HG03571 (cell line): ENCODE measurements around the gene CREB3.

Experiments
- ATAC-seq: cut with Tn5 transposase; IDR thresholded peaks from one replicate; pipeline ENCODE4 v1.9.1; 2021; ENCODE audit not compliant: unreplicated experiment

CREB3 gene

DNA sequence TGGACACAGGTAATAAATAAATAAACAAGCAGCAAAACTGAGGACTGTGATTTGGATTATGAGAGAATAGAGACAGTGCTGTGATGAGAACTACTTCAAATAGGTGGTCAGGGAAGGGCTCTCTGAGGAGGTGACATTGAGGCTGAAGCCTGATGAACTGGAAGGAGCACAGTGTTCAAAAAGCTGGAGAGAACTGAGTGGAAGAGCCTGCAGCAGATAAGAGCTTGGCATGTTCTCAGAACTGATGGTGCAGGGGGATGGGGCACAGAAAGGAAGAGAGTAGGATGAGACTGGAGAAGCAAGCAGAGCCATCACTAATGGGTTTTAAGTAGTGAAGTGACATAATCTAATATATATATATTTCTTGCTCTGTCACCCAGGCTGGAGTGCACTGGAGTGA lies 31.5 kb upstream of the CREB3 start:
- no peak for ATAC-seq

DNA sequence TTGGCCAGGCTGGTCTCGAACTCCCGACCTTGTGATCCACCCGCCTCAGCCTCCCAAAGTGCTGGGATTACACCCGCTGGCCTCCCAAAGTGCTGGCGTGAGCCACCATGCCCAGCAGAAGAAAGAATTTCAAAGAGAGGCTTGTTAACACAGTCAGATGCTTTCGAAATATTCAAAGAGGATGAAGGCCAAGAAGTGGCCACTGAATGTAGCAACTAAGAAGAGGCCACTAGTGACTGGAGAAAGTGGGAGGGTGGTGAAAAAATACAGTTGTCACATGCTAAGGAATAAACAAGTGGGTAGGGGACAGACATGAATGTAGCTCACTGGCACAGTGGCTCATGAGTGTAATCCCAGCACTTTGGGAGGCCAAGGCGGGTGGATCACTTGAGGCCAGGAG lies 29.8 kb upstream of the CREB3 start:
- ATAC-seq = no peak

DNA sequence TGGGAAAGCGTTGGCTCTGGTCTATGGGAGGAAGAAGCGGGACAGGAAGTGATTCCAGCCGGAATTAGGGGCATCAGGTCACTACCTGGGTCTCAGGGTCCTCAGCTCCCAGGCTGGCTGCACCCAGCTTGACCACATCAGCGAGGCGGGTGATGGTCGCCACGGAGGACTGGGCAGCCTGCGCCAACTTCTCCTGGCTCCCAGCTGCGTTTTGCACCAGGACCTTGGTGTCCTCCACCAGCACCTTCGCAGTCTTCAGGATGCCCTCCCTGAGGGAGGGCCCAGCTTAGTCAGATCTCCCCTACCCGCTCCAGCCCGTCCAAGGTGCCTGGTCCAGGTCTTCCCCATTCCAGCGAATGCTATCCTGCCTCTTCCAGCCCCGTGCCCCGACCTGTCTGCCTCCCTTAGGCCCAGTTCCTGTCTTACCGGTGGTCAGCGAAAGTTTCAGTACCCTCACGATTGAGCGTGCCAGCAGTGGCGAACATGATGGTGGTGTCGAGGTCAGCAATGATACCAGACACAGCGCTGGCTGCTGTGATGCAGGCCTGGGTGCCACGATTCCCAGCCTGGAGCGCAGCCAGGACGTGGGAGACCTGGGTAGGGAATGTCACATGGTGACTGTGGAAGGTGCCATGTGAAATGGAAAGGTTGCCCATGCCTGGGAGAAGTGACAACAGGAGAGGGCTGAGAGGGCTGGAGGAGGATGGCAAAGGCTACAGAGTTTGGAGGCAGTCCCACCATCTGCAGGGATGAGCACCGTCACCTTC lies 28.4 kb upstream of the CREB3 start:
- no peak for ATAC-seq

- no peak for ATAC-seq
These were observed 27.1 kb upstream of the CREB3 start for GRCh38 chr9:35705372-35705771.

DNA sequence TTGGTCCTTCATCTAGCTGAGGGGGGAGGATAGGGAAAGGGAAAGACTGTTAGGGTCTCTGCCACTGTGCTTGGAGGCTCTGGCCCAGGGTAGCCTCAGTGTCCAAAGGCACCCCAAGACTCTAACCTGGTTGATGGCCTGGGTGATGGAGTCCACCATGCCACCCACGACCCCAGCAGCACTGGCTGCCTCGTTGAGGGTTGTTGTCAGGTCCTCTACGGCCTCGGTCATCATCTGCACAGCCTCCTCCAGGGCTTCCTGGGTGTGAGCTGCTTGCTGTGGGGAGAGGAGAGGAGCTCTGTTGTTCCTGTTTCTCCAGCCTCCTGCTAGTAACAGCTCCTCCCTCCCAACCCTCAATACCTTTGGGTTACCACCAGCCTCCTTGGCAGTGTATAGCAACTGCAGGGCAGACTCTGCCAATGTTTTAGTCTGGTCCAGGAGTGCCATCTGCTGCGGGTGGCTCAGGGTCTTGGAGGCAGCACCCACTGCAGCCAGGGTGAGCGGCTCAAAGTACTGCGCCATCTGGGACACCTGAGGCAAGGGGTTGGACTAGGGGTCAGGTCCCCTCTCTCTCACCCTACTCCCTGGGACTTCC lies 26.5 kb upstream of the CREB3 start:
- ATAC-seq = no peak

- ATAC-seq = no peak
These were observed 25.5 kb upstream of the CREB3 start for GRCh38 chr9:35706951-35707350.

- no peak for ATAC-seq
These were observed 24.3 kb upstream of the CREB3 start for GRCh38 chr9:35708146-35708545.

- ATAC-seq = no peak
These were observed 21.5 kb upstream of the CREB3 start for GRCh38 chr9:35710818-35711500.

DNA sequence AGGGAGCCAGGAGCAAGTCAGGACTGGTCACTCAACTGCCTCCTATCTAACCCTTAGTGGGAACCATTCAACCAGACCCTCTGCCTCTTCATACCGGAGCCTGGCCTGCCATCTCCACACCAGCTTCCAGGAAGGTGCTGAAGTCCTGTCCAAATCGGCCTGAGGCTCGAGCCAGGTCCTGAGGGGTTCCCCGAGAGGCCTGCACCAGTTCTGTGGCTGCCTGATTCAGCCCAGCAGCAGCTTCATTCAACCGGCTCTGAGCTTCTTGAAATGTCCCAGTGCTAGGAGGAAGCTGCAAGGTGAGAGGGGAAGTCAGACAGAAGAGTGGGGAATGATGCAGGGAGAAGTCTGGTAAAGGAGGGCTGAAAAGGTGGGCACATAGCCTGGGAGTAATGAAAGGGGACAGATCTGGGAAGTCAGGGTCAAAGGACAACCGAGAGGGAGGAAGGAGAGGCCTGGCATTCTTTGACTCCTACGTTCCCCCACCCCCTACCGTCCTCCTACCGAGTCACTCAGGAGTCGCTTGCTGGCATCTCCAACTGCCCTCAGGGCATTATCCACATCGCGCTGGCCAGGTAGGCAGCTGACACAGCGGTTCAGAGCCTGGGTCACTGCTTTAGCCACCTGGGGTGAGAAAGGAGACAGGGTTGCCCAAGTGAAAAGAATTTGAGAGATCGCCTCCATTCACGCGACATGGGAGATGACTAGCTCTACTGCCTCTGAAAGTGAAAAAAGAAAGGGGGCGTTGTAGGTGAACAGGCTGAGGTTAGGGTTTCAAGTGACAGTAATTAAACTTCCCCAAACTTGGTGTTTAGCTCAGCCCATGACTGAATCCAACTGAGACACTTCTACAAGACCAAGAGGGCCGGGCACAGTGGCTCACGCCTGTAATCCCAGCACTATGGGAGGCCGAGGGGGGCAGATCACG lies 20.7 kb upstream of the CREB3 start:
- ATAC-seq = no peak

DNA sequence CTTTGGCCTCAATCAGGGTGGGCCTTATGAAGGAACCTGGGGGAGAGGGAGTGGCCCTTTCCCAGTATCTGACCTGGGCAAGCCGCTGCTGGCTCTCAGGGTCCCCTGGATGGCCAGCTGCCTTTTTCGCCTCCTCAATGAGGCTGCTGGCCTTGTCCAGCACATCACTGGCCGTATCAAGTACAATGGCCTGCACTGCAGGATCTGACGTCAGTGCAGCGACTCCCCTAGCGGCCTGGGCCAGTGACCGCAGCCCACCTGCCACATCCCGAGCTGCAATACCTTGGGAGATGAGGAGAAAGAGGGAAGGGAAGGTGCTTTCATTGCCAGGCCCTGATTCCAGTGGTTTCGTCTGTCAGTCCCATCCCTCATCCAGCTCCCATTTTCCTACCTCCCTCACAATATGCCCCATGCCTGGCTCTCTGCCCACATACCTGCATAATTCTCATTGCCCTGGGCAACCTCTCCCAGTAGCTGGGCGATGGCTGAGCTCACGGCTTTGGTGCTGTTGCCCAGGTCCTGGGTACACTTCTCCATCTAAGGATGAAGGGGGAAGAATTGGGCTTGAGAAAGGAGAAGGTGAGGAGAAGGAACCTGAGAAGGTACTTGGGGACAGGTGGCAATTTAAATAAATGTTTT lies 19.6 kb upstream of the CREB3 start:
- no peak for ATAC-seq

- no peak for ATAC-seq
These were observed 18.9 kb upstream of the CREB3 start for GRCh38 chr9:35713578-35713977.

GRCh38 chr9:35714123-35714522 lies 18.3 kb upstream of the CREB3 start:
- no peak for ATAC-seq

DNA sequence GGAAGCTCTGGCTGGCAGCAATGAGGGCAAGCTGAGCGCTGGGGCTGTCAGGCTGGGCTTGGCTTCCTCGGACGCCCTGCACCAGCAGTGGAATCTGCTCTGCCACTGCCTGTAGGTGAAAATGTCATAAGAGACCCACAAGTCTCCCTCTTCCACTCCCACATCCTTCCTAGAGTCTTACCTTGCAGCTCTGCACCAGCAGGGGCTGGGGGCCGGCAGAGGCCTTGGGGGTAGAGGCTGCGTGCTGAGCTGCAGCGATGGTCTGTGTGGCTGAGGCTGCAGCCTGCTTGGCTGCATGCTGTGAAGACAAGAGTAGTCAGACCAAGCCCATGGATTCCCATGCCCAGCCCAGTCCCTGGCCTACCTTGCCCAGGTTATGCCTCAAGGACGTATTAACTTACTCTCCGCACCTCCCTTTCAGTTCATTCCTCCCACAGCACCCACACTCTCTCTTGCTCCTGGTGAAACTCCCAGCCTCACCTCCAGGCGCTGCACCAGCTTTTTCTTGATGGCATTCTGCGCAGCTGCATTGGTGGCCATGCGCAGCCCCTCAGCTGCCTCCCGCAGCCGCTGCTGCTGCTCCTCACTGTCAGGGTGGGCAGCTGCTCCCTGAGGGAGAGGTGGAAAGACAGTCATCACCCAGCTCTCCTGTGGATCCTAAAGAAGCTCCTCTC lies 17.8 kb upstream of the CREB3 start:
- no peak for ATAC-seq

DNA sequence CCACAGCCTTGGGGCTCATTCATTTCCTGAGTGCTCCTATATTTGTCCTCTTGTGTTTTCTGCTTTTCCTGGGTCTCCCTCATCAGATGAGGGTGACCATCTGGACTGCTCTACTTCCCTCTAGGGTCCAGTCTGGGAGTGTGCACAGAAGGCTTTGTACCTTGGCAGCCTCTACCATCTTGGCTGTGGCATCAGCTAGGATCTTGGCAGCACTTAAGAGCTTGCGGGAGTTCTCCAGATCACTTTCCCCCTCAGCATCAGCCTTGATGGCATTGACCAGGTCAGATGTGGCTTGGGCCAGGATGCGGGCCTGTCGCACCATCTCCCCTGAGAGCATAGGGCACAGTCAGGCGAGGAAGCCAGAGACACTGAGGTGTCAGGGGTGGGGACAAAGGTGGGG lies 16.2 kb upstream of the CREB3 start:
- ATAC-seq = no peak

DNA sequence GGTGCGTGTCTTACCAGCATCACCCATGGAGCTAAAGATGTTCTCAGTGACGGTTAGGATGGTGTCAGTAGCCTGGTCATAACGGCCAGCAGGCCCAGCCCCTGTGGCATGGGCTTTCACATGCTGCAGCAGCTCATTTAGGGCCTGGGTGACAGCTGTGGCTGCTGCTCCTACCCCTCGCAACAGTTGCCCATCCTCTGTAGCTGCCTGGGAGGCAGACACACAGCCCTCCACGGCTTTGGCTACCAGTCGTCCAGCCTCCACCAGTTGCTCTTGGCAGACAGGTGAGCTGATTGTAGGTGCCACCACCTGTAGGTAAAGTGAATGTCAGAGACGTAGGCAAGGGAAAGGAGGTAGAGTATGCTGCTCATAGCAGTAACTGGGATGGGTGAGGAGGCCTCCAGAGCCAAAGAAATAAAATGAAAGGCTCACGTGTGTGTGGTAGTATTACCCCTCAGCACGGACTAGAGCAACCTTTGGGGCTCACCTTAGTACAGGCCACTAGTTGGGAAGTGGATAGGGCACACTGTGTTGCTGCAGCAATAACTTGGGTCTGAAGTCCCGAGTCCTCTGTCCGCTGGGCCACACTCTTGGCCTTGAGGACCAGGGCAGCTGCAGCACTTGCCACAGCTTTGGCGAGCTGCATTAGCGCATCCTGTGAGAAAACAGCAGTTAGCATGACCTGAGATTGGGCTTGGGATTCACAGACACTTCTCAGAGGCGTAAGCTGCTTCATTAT lies 15.2 kb upstream of the CREB3 start:
- ATAC-seq = no peak

DNA sequence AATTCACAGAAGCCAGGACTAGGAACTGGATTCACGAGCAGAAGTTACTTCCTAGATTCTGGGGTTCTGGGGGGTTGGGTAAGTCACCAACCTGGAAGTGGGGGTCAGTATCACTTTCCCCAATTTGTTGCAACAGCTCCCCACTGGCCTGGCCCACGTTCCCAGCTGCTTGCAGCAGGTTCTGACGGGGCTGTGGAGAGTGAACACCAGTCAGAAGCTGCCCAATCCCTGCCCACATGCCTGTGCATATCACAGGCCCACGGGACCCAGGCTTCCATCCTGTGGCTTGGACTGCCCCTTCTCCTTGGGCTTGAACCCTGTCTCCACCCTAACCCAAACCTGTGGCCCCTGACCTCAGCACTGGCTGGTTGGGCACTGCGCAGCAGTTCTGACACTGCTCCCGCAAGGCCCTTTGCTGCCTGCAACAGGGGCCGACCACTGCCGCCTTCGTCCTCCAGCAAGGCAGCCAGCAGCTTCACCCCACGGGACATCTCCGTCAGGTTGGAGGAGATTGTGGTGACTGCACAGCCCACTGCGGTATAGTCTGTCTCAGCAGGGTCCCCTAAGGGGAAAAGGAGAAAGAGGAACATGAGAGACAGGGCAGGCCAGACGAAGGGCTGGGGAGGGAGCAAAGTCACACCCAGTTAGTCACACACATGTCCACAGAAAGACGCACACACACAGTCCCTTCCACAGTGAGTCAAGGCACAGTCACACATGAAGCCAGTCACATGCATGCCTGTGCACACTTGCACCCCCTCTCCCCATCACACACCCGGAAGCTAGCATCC lies 13.6 kb upstream of the CREB3 start:
- no peak for ATAC-seq

GRCh38 chr9:35719546-35719945 lies 12.9 kb upstream of the CREB3 start:
- ATAC-seq = no peak

GRCh38 chr9:35723426-35723825 lies 9.0 kb upstream of the CREB3 start:
- ATAC-seq = no peak

GRCh38 chr9:35723908-35724307 lies 8.6 kb upstream of the CREB3 start:
- no peak for ATAC-seq
